Common myeloid progenitor, CD34-positive (primary cell): ENCODE measurements around the gene CACNA2D3.

ENCODE experiments used
- CTCF ChIA-PET: fragments of 350-600 bp; sonication (Branson Sonifier 250); formaldehyde crosslinking; loops from one replicate; lab custom pipeline; 2021; ENCODE audit warnings: antibody characterized with exemption; lab: Charles Lee
- POLR2A ChIA-PET: fragments of 350-600 bp; sonication (Branson Sonifier 250); formaldehyde crosslinking; loops from one replicate; lab custom pipeline; 2021; ENCODE audit warnings: antibody characterized with exemption; lab: Charles Lee
- DNase-seq, 3 donors: peaks; one replicate each; pipeline versions ENCODE4 v3.0.0 to v3.0.0-alpha.2; 2013
- H3K27ac ChIP-seq, 2 experiments: 1 replicate in 1 of 2; 2 replicates in 1 of 2; pipeline ENCODE4 v1.7.0; 2013; ENCODE audit warnings: inconsistent platforms in 2 of 2, low read length in 2 of 2, mild to moderate bottlenecking in 2 of 2, low read depth in 1 of 2, moderate library complexity in 1 of 2; ENCODE audit not compliant: severe bottlenecking in 2 of 2, insufficient read depth in 1 of 2, poor library complexity in 1 of 2
- H3K27me3 ChIP-seq, 5 experiments: replicated peaks in 2 of 5; 1 replicate in 3 of 5; 2 replicates in 2 of 5; pipeline versions ENCODE4 v1.6.1 to v1.7.0; 2013; ENCODE audit warnings: low read length in 4 of 5, mild to moderate bottlenecking in 2 of 5, moderate library complexity in 2 of 5, inconsistent platforms in 1 of 5; ENCODE audit not compliant: insufficient read depth in 5 of 5, control insufficient read depth in 4 of 5
- H3K36me3 ChIP-seq, 4 experiments: 1 replicate in 2 of 4; 2 replicates in 2 of 4; pipeline versions ENCODE4 v1.6.1 to v1.7.0; 2013; ENCODE audit warnings: low read length in 3 of 4, control low read depth in 1 of 4, mild to moderate bottlenecking in 1 of 4; ENCODE audit not compliant: control insufficient read depth in 4 of 4, insufficient read depth in 4 of 4
- H3K4me1 ChIP-seq, 4 experiments: 1 replicate in 3 of 4; 2 replicates in 1 of 4; pipeline versions ENCODE4 v1.6.1 to v1.7.1; 2013; ENCODE audit warnings: low read length in 3 of 4, mild to moderate bottlenecking in 3 of 4, control low read depth in 1 of 4, inconsistent platforms in 1 of 4, moderate library complexity in 1 of 4; ENCODE audit not compliant: control insufficient read depth in 4 of 4, insufficient read depth in 4 of 4; ENCODE audit errors: control extremely low read depth in 1 of 4
- H3K4me3 ChIP-seq, 7 experiments: 1 replicate in 4 of 7; 2 replicates in 3 of 7; pipeline versions ENCODE4 v1.5.1 to v1.7.0; 2013; ENCODE audit warnings: mild to moderate bottlenecking in 7 of 7, low read length in 6 of 7, moderate library complexity in 6 of 7, inconsistent platforms in 2 of 7, low read depth in 2 of 7, control low read depth in 1 of 7; ENCODE audit not compliant: insufficient read depth in 4 of 7, control insufficient read depth in 1 of 7; ENCODE audit errors: extremely low read depth in 1 of 7
- H3K9me3 ChIP-seq, 5 experiments: 1 replicate in 4 of 5; 2 replicates in 1 of 5; pipeline versions ENCODE4 v1.6.1 to v1.7.1; 2013; ENCODE audit warnings: low read length in 4 of 5, mild to moderate bottlenecking in 2 of 5, inconsistent platforms in 1 of 5, low read depth in 1 of 5, moderate library complexity in 1 of 5; ENCODE audit not compliant: control insufficient read depth in 4 of 5, insufficient read depth in 2 of 5; ENCODE audit errors: control extremely low read depth in 1 of 5
- WGBS: methylation state at CpG from one replicate; pipeline ENCODE4 v1.1.5; 2013; ENCODE audit not compliant: insufficient coverage; 5-methylcytosine and 5-hydroxymethylcytosine counted together

CACNA2D3 gene

GRCh38 chr3:54572197-54572895, 450.0 kb downstream of the CACNA2D3 start:
- Histone ChIP-seq H3K27ac (no peak overlapping the region), H3K4me3 (no peak overlapping the region), H3K4me1 (no peaks in the 10 kb centered on the region), H3K9me3 (peaks cover 0 to 2% (median 0%) of the 10 kb centered on the region in 5 experiments), H3K27me3 (no peaks in the 10 kb centered on the region), H3K36me3 (no peaks in the 10 kb centered on the region)
- CTCF ChIA-PET: no interaction called here
- 100% methylated on average over 2 of the region's 5 CpGs for WGBS
- no peak for DNase-seq
- POLR2A ChIA-PET: no interaction called here

GRCh38 chr3:54573858-54574257, 451.5 kb downstream of the CACNA2D3 start:
- no peaks in the 10 kb centered on the region for H3K27me3 ChIP-seq
- H3K27ac ChIP-seq: no peak overlapping the region
- ChIA-PET POLR2A (no interaction called here), CTCF (no interaction called here)
- H3K4me1 ChIP-seq: no peaks in the 10 kb centered on the region
- DNase-seq: no peak
- WGBS: 74% methylated on average over 2 of the region's 8 CpGs
- H3K4me3 ChIP-seq: no peak overlapping the region
- H3K9me3 ChIP-seq: peaks cover 0 to 2% (median 0%) of the 10 kb centered on the region in 5 experiments
- H3K36me3 ChIP-seq: no peaks in the 10 kb centered on the region

GRCh38 chr3:54574906-54575617, 452.7 kb downstream of the CACNA2D3 start:
- Histone ChIP-seq H3K4me3 (no peak overlapping the region), H3K9me3 (peaks cover 0 to 2% (median 0%) of the 10 kb centered on the region in 5 experiments), H3K36me3 (no peaks in the 10 kb centered on the region), H3K27ac (no peak overlapping the region), H3K27me3 (no peaks in the 10 kb centered on the region), H3K4me1 (no peaks in the 10 kb centered on the region)
- no peak for DNase-seq
- 93% methylated on average over 1 of the region's 6 CpGs for WGBS
- ChIA-PET CTCF (no interaction called here), POLR2A (no interaction called here)

GRCh38 chr3:54575618-54575960, 453.2 kb downstream of the CACNA2D3 start:
- H3K4me3 ChIP-seq: no peak overlapping the region
- POLR2A ChIA-PET: no interaction called here
- H3K27ac ChIP-seq: no peak overlapping the region
- peaks cover 0 to 2% (median 0%) of the 10 kb centered on the region in 5 experiments for H3K9me3 ChIP-seq
- no peak for DNase-seq
- H3K27me3 ChIP-seq: no peaks in the 10 kb centered on the region
- H3K4me1 ChIP-seq: no peaks in the 10 kb centered on the region
- 62% methylated on average over 3 of the region's 3 CpGs for WGBS
- CTCF ChIA-PET: no interaction called here
- no peaks in the 10 kb centered on the region for H3K36me3 ChIP-seq

GRCh38 chr3:54577313-54577712, 455.0 kb downstream of the CACNA2D3 start:
- 100% methylated on average over 3 of the region's 3 CpGs for WGBS
- CTCF ChIA-PET: interaction anchor here (1.2 kb wide), 1 partner anchor 36 kb away, joined by 3 read pairs; no protein-coding TSS in a partner anchor
- POLR2A ChIA-PET: no interaction called here

GRCh38 chr3:54578417-54578816, 456.1 kb downstream of the CACNA2D3 start:
- no peaks in the 10 kb centered on the region for H3K4me1 ChIP-seq
- H3K27me3 ChIP-seq: no peaks in the 10 kb centered on the region
- no peak overlapping the region for H3K4me3 ChIP-seq
- ChIA-PET POLR2A (no interaction called here), CTCF (interaction anchor here (1.2 kb wide), 1 partner anchor 38 kb away, joined by 3 read pairs; no protein-coding TSS in a partner anchor)
- WGBS: 96% methylated on average over 7 of the region's 7 CpGs
- H3K27ac ChIP-seq: no peak overlapping the region
- no peaks in the 10 kb centered on the region for H3K9me3 ChIP-seq
- no peaks in the 10 kb centered on the region for H3K36me3 ChIP-seq
- DNase-seq: no peak

More at GRCh38 chr3:54577313-54577712, 455.0 kb downstream of the CACNA2D3 start:
- Histone ChIP-seq H3K36me3 (no peaks in the 10 kb centered on the region), H3K4me3 (no peak overlapping the region), H3K9me3 (peaks cover 0 to under 1% (median 0%) of the 10 kb centered on the region in 5 experiments), H3K4me1 (no peaks in the 10 kb centered on the region), H3K27me3 (no peaks in the 10 kb centered on the region), H3K27ac (no peak overlapping the region)
- DNase-seq: no peak

- CTCF ChIA-PET: no interaction called here
- H3K27me3 ChIP-seq: no peaks in the 10 kb centered on the region
- H3K36me3 ChIP-seq: no peaks in the 10 kb centered on the region
- peaks cover 0 to 2% (median 0%) of the 10 kb centered on the region in 5 experiments for H3K9me3 ChIP-seq
- WGBS: 89% methylated on average over 6 of the region's 6 CpGs
- DNase-seq: no peak
- H3K4me3 ChIP-seq: no peak overlapping the region
- H3K27ac ChIP-seq: no peak overlapping the region
- POLR2A ChIA-PET: no interaction called here
- no peaks in the 10 kb centered on the region for H3K4me1 ChIP-seq
Measured at GRCh38 chr3:54580453-54580852, 458.1 kb downstream of the CACNA2D3 start.
